Type B pancreatic cell (in vitro differentiated cells): ENCODE results near the gene GMEB2. TPM values are rescaled to one million over a fixed set of nuclear protein-coding genes. Genes with fewer than 3 reads are reported as not detected.

Source experiments
- DNase-seq: peaks from one replicate; pipeline ENCODE4 v3.0.0; 2021; ENCODE audit warnings: mixed read lengths; ENCODE audit not compliant: unreplicated experiment; ENCODE audit errors: extremely low spot score
- H3K27ac Mint-ChIP-seq: 2 replicates; pipeline ENCODE4 v1.8.0; 2021; ENCODE audit warnings: mild to moderate bottlenecking, mixed read lengths
- H3K27me3 Mint-ChIP-seq: 2 replicates; pipeline ENCODE4 v1.8.0; 2021; ENCODE audit warnings: mixed read lengths
- H3K36me3 Mint-ChIP-seq: 2 replicates; pipeline ENCODE4 v1.8.0; 2021; ENCODE audit warnings: mixed read lengths
- H3K4me1 Mint-ChIP-seq: one replicate; pipeline ENCODE4 v1.8.0; 2021; ENCODE audit warnings: mixed read lengths; ENCODE audit not compliant: unreplicated experiment
- H3K4me3 Mint-ChIP-seq: 2 replicates; pipeline ENCODE4 v1.8.0; 2021; ENCODE audit warnings: mild to moderate bottlenecking, mixed read lengths
- H3K9me3 Mint-ChIP-seq: 2 replicates; pipeline ENCODE4 v1.8.0; 2021; ENCODE audit warnings: mixed read lengths
- total RNA-seq: library from RNA; stranded (reverse); gene quantifications from 2 replicates; pipeline ENCODE4 v1.2.1, GENCODE V29; 2021; ENCODE audit warnings: low replicate concordance
- TF ChIP-seq, protein P1 (sequence below): fragments of 200-600 bp; sonication (generic); conservative IDR thresholded peaks from 2 replicates; pipeline ENCODE4 v1.5.0; 2021; ENCODE audit warnings: antibody characterized with exemption, mild to moderate bottlenecking

GMEB2 gene
- total RNA-seq, 1 donor from 2014 or later = 13.9 TPM

- peaks cover 7% of the 10 kb centered on the region for H3K27me3 Mint-ChIP-seq
- H3K4me1 Mint-ChIP-seq = peaks cover 4% of the 10 kb centered on the region
- no peak for DNase-seq
- no peaks in the 10 kb centered on the region for H3K9me3 Mint-ChIP-seq
- H3K4me3 Mint-ChIP-seq = peak overlapping the region; percentile 70
- TF ChIP-seq, protein P1, sequence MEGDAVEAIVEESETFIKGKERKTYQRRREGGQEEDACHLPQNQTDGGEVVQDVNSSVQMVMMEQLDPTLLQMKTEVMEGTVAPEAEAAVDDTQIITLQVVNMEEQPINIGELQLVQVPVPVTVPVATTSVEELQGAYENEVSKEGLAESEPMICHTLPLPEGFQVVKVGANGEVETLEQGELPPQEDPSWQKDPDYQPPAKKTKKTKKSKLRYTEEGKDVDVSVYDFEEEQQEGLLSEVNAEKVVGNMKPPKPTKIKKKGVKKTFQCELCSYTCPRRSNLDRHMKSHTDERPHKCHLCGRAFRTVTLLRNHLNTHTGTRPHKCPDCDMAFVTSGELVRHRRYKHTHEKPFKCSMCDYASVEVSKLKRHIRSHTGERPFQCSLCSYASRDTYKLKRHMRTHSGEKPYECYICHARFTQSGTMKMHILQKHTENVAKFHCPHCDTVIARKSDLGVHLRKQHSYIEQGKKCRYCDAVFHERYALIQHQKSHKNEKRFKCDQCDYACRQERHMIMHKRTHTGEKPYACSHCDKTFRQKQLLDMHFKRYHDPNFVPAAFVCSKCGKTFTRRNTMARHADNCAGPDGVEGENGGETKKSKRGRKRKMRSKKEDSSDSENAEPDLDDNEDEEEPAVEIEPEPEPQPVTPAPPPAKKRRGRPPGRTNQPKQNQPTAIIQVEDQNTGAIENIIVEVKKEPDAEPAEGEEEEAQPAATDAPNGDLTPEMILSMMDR = no peak
- peak overlapping the region; percentile 5 for H3K27ac Mint-ChIP-seq
- no peaks in the 10 kb centered on the region for H3K36me3 Mint-ChIP-seq
These were observed 50.6 kb downstream of the GMEB2 start for GRCh38 chr20:63576311-63576710.

DNA sequence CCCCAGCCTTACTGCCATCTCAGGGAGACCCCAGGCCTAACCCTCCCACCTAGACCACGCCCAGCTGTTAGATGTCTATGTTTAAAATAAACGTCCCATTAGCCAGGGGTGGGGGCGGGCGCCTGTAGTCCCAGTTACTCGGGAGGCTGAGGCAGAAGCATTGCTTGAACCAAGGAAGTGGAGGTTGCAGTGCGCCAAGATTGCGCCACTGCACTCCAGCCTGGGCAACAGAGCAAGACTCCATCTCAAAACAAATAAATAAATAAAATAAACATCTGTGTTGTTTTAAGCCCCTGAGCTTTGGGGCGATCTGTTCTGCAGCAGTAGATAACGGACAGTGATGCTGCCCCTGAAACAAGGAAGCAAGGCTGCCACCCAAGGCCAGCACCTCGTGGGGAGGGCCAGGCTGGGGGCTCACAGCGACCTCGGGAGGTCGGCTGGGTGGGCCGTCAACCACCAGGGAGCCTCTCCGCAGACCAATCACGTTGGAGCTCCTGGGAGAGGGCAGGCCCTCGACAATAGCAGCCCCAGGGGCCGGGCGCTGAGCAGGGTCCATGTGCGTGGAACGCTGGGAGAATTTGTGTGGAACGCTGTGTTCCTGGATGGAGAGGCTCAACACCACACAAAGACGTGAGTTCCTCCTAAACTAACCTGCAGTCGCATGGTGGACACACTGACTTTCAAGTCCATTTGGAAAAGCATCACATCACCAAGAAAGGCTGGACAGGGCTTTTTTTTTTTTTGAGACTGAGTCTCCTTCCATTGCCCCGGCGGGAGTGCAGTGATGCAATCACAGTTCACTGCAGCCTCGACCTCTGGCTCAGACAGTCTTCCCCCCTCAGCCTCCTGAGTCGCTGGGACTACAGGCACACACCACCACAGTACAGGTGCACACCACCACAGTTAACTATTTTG is 51.8 kb downstream of the GMEB2 start:
- H3K9me3 Mint-ChIP-seq = no peaks in the 10 kb centered on the region
- no peaks in the 10 kb centered on the region for H3K36me3 Mint-ChIP-seq
- H3K4me1 Mint-ChIP-seq = peaks cover 4% of the 10 kb centered on the region
- H3K27me3 Mint-ChIP-seq = peaks cover 7% of the 10 kb centered on the region
- H3K27ac Mint-ChIP-seq = peak overlapping the region; percentile 58
- H3K4me3 Mint-ChIP-seq = peak overlapping the region; percentile 66
- TF ChIP-seq, protein P1 = no peak
- no peak for DNase-seq

GRCh38 chr20:63574156-63574828 is 52.6 kb downstream of the GMEB2 start, which contains the start of gene HELZ2:
Gene HELZ2, minus strand, starts transcription at chr20:63574239. Its CDS starts 1,854 bp downstream, at chr20:63572385.
- H3K27me3 Mint-ChIP-seq = peaks cover 7% of the 10 kb centered on the region
- H3K4me1 Mint-ChIP-seq = peaks cover 4% of the 10 kb centered on the region
- DNase-seq = no peak
- no peaks in the 10 kb centered on the region for H3K36me3 Mint-ChIP-seq
- no peaks in the 10 kb centered on the region for H3K9me3 Mint-ChIP-seq
- H3K4me3 Mint-ChIP-seq = peak within 1 kb of the TSS; percentile 85
- TF ChIP-seq, protein P1 = no peak
- peak within 1 kb of the TSS; percentile 58 for H3K27ac Mint-ChIP-seq

- peaks cover 4% of the 10 kb centered on the region for H3K4me1 Mint-ChIP-seq
- peak overlapping the region; percentile 55 for H3K27ac Mint-ChIP-seq
- no peak for DNase-seq
- peaks cover 7% of the 10 kb centered on the region for H3K27me3 Mint-ChIP-seq
- TF ChIP-seq, protein P1 = no peak
- no peaks in the 10 kb centered on the region for H3K9me3 Mint-ChIP-seq
- peak overlapping the region; percentile 85 for H3K4me3 Mint-ChIP-seq
- no peaks in the 10 kb centered on the region for H3K36me3 Mint-ChIP-seq
These were observed 53.2 kb downstream of the GMEB2 start for GRCh38 chr20:63573647-63574131.

DNA sequence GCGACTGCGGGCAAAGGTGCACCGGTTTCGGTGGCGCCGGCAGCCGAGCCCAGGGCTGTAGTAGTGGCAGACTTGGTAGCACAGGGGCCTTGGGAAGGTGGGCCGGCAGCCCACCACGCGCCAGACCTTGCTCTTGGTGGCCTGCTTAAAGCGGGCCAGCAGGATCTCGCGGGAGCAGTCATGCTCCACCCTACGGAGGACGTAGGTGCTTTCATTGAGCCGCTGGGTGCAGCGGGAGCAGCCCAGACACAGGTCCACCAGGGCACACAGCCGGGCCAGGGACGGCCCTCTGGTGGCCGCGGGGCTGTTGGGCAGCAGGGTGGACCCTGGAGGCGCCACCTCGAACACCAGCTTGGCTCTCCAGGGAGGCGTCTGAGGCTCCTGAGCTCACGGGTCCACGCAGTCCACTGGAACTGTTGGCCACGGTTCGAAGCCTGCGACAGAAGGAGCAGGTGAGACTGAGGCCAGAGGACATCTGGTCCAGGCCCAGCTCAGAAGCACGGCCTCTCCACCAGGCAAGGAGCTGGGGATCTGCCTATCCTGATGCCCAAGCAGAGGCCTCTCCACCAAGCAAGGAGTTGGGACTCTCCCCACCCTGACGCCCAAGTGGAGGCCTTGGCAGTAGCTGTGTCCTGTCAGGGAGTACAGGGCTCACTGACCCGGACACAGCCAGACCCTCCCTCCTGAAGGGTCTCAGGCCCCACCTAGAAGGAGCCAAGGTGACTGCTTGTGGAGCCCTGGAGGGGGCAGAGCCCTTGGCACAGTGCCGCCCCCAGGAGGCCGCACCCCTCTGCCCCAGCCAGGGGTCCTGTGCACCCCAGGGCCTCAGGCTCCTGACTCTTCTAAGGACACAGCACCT is 53.9 kb downstream of the GMEB2 start:
- Mint-ChIP-seq H3K9me3 (no peaks in the 10 kb centered on the region), H3K4me1 (peaks cover 4% of the 10 kb centered on the region), H3K36me3 (no peaks in the 10 kb centered on the region), H3K4me3 (peak overlapping the region; percentile 85), H3K27me3 (peaks cover 5% of the 10 kb centered on the region), H3K27ac (peak overlapping the region; percentile 55)
- TF ChIP-seq, protein P1 = peak; percentile 54
- no peak for DNase-seq
